Natural killer cell (primary cell): ENCODE data around the gene ZNF486. TPM values are rescaled to one million over a fixed set of nuclear protein-coding genes. Genes with fewer than 3 reads are reported as not detected.
"Not testable (repeated sequence)": the region's sequence is repeated elsewhere in the genome, so short reads cannot be mapped to it uniquely, and the experiment has no call there.

Experiments
- ATAC-seq, 3 donors: fragments of 150-1000 bp in 2 of 3; fragments of 200-7000 bp in 1 of 3; cut with Tn5 transposase; 1 replicate in 1 of 3; 2 replicates in 2 of 3; pipeline ENCODE4 v1.10.0; 2021; ENCODE audit warnings: mild to moderate bottlenecking in 2 of 3, moderate library complexity in 2 of 3
- DNase-seq, 2 donors: peaks; one replicate each; pipeline versions ENCODE4 v3.0.0 to v3.0.0-alpha.2; 2013 to 2021; ENCODE audit warnings: mixed read lengths in 1 of 2
- H3K27ac ChIP-seq: one replicate; pipeline ENCODE4 v1.5.1; 2013; ENCODE audit warnings: mild to moderate bottlenecking, low read length
- H3K27me3 ChIP-seq: one replicate; pipeline ENCODE4 v1.6.1; 2013; ENCODE audit warnings: low read length; ENCODE audit not compliant: control insufficient read depth, insufficient read depth
- H3K36me3 ChIP-seq: one replicate; pipeline ENCODE4 v1.6.1; 2013; ENCODE audit warnings: low read length; ENCODE audit not compliant: control insufficient read depth, insufficient read depth
- H3K4me1 ChIP-seq: one replicate; pipeline ENCODE4 v1.6.1; 2013; ENCODE audit warnings: low read length; ENCODE audit not compliant: control insufficient read depth, insufficient read depth
- H3K4me3 ChIP-seq: one replicate; pipeline ENCODE4 v1.5.1; 2013; ENCODE audit warnings: low read length
- H3K9me3 ChIP-seq: one replicate; pipeline ENCODE4 v1.6.1; 2013; ENCODE audit warnings: low read length; ENCODE audit not compliant: control insufficient read depth, insufficient read depth
- H3K27ac Mint-ChIP-seq, 2 donors: one replicate each; pipeline ENCODE4 v1.8.0; 2022; ENCODE audit warnings: mild to moderate bottlenecking in 2 of 2, mixed read lengths in 2 of 2, moderate library complexity in 1 of 2
- H3K27me3 Mint-ChIP-seq, 2 donors: one replicate each; pipeline ENCODE4 v1.8.0; 2022; ENCODE audit warnings: low read depth in 2 of 2, mixed read lengths in 2 of 2
- H3K36me3 Mint-ChIP-seq: one replicate; pipeline ENCODE4 v1.8.0; 2022; ENCODE audit warnings: mixed read lengths
- H3K4me1 Mint-ChIP-seq, 2 donors: one replicate each; pipeline ENCODE4 v1.8.0; 2022; ENCODE audit warnings: mixed read lengths in 2 of 2
- H3K4me3 Mint-ChIP-seq: one replicate; pipeline ENCODE4 v1.8.0; 2022; ENCODE audit warnings: mild to moderate bottlenecking, moderate library complexity, mixed read lengths
- H3K9me3 Mint-ChIP-seq, 2 donors: one replicate each; pipeline ENCODE4 v1.8.0; 2022; ENCODE audit warnings: mixed read lengths in 2 of 2
- WGBS: methylation state at CpG from one replicate; pipeline ENCODE4 v1.1.7; 2013; ENCODE audit warnings: missing lambda C conversion rate; ENCODE audit not compliant: insufficient coverage; 5-methylcytosine and 5-hydroxymethylcytosine counted together
- intact Hi-C: fragments of 100-400 bp; cut with micrococcal nuclease; formaldehyde crosslinking; loops from one replicate; pipeline ENCODE4 v1.14.2; 2022
- total RNA-seq, 4 donors: library from RNA; stranded (reverse); fragments of 120-200 nt in 1 of 4; gene quantifications; one replicate each; pipeline versions ENCODE4 v1.2.3 to v1.2.4, GENCODE V29; 2013 to 2022
- TF ChIP-seq, protein P1 (sequence below): fragments of 200-600 bp; IDR thresholded peaks from one replicate; pipeline ENCODE4 v1.8.0; 2022; ENCODE audit warnings: antibody characterized with exemption

The ZNF486 gene
- total RNA-seq, 3 donors from 2014 or later (not counting 1 experiment from before 2014, with no cell fraction given), result 3.4 to 6.8 (median 4.8) TPM

DNA sequence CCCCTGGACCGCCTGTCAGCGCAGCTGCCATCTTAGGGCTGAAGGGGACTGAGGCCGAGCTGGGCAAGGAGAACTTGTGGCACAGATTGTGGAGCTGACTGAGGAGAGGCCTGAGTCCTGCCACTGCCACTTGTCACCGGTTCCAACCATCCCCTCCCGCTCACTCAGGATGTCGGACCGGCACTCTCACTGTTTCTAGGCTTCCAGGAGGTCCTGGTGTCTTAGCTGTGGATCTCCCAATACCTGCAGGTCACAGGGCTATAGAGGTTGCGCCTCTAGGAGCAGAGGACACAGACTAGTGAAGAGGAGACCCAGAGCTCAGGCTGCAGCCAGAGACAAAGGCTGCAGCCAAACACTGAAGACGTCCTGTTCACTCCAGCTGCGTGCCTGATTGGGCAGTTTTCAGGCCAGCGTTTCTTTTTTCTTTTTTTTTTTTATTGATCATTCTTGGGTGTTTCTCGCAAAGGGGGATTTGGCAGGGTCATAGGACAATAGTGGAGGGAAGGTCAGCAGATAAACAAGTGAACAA lies 15.3 kb upstream of the ZNF486 start:
- ATAC-seq (no peak), DNase-seq (no peak)
- H3K36me3 Mint-ChIP-seq, result no peaks in the 10 kb centered on the region
- Histone ChIP-seq H3K4me1 (no peaks in the 10 kb centered on the region), H3K4me3 (no peak overlapping the region), H3K9me3 (no peaks in the 10 kb centered on the region), H3K36me3 (no peaks in the 10 kb centered on the region), H3K27ac (no peak overlapping the region), H3K27me3 (no peaks in the 10 kb centered on the region)
- no peaks in the 10 kb centered on the region for H3K4me1 Mint-ChIP-seq
- H3K9me3 Mint-ChIP-seq, result no peaks in the 10 kb centered on the region
- WGBS, result 91% methylated on average over 11 of the region's 12 CpGs
- H3K27ac Mint-ChIP-seq, result no peak overlapping the region
- intact Hi-C loops, result no loop called here
- H3K27me3 Mint-ChIP-seq, result no peaks in the 10 kb centered on the region
- no peak overlapping the region for H3K4me3 Mint-ChIP-seq
- TF ChIP-seq, protein P1, sequence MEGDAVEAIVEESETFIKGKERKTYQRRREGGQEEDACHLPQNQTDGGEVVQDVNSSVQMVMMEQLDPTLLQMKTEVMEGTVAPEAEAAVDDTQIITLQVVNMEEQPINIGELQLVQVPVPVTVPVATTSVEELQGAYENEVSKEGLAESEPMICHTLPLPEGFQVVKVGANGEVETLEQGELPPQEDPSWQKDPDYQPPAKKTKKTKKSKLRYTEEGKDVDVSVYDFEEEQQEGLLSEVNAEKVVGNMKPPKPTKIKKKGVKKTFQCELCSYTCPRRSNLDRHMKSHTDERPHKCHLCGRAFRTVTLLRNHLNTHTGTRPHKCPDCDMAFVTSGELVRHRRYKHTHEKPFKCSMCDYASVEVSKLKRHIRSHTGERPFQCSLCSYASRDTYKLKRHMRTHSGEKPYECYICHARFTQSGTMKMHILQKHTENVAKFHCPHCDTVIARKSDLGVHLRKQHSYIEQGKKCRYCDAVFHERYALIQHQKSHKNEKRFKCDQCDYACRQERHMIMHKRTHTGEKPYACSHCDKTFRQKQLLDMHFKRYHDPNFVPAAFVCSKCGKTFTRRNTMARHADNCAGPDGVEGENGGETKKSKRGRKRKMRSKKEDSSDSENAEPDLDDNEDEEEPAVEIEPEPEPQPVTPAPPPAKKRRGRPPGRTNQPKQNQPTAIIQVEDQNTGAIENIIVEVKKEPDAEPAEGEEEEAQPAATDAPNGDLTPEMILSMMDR, result no peak

DNA sequence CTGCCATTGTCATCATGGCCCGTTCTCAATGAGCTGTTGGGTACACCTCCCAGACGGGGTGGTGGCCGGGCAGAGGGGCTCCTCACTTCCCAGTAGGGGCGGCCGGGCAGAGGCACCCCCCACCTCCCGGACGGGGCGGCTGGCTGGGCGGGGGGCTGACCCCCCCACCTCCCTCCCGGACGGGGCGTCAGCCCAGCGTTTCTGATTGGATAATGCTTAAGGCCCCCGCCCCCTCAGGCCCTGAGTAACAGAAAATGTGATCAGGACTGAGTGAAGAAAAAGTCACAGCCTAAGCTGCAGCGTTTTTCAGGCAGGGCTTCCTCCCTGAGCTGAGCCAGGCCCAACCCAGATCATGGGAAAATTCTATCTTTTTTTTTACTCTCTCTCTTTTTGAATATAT lies 14.5 kb upstream of the ZNF486 start:
- intact Hi-C loops, H3K27me3 ChIP-seq, H3K27ac ChIP-seq, H3K4me1 Mint-ChIP-seq, H3K4me3 Mint-ChIP-seq, H3K27me3 Mint-ChIP-seq, H3K4me1 ChIP-seq, DNase-seq, H3K36me3 Mint-ChIP-seq, H3K9me3 Mint-ChIP-seq, H3K4me3 ChIP-seq, H3K36me3 ChIP-seq, H3K9me3 ChIP-seq, ATAC-seq, H3K27ac Mint-ChIP-seq: not testable (repeated sequence)
- 80% methylated on average over 10 of the region's 15 CpGs for WGBS

DNA sequence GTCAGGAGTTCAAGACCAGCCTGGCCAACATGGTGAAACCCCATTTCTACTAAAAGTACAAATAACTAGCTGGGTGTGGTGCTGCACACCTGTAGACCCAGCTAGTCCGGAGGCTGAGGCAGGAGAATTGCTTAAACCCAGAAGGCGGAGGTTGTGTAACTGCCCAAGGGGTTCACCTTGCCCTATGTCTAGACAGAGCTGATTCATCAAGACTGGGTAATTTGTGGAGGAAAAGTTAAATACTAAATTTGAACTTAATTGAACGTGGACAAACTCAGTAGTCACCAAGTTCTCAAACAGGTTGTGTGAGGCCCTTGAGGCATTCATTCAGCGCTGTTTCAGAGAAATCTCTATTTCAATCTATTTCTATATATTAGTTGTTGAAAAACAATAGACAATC lies 13.7 kb upstream of the ZNF486 start:
- Mint-ChIP-seq H3K4me3 (no peak overlapping the region), H3K9me3 (no peaks in the 10 kb centered on the region), H3K36me3 (no peaks in the 10 kb centered on the region), H3K27me3 (no peaks in the 10 kb centered on the region), H3K27ac (no peak overlapping the region), H3K4me1 (no peaks in the 10 kb centered on the region)
- DNase-seq (no peak), ATAC-seq (no peak)
- TF ChIP-seq, protein P1, result no peak
- Histone ChIP-seq H3K36me3 (no peaks in the 10 kb centered on the region), H3K4me3 (no peak overlapping the region), H3K27ac (no peak overlapping the region), H3K4me1 (no peaks in the 10 kb centered on the region), H3K9me3 (no peaks in the 10 kb centered on the region), H3K27me3 (no peaks in the 10 kb centered on the region)
- 95% methylated on average over 2 of the region's 4 CpGs for WGBS
- intact Hi-C loops, result no loop called here

DNA sequence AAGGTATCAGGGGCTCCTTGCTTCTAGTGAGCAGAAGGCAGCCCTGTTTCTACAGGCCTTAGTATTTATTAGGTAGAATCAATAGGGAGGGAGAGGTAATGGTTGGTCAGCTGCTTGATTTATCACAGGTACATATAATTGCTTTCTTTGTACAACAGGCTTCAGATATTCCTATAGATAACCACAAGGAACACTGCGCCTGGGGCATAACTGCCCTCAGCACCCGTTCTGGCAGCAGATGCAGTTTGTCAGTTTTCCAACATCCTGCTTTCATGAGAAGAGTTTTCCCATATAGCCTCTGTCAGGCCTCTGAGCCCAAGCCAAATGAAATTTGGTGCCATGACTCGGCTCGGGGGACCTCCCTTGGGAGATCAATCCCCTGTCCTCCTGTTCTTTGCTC lies 12.4 kb upstream of the ZNF486 start:
- no peak overlapping the region for H3K4me3 ChIP-seq
- H3K27ac ChIP-seq, result no peak overlapping the region
- TF ChIP-seq, protein P1, result no peak
- Mint-ChIP-seq H3K36me3 (no peaks in the 10 kb centered on the region), H3K27me3 (no peaks in the 10 kb centered on the region), H3K4me1 (no peaks in the 10 kb centered on the region), H3K27ac (no peak overlapping the region), H3K4me3 (no peak overlapping the region), H3K9me3 (no peaks in the 10 kb centered on the region)
- intact Hi-C loops, result no loop called here
- H3K27me3 ChIP-seq, result no peaks in the 10 kb centered on the region
- H3K4me1 ChIP-seq, result no peaks in the 10 kb centered on the region
- ATAC-seq, result no peak
- DNase-seq, result no peak
- 90% methylated on average over 4 of the region's 4 CpGs for WGBS
- no peaks in the 10 kb centered on the region for H3K36me3 ChIP-seq
- no peaks in the 10 kb centered on the region for H3K9me3 ChIP-seq
